ENCODE data around the gene HMCN1. TPM values are rescaled to one million over a fixed set of nuclear protein-coding genes. Genes with fewer than 3 reads are reported as not detected.

Gene HMCN1
- total and polyA plus RNA-seq, 2 experiments from 2014 or later = 1.6 to 8.7 TPM

GRCh38 chr1:185699874-185700273, 34.3 kb upstream of the HMCN1 start:
- Histone ChIP-seq H3K27me3 (ENCODE audit: insufficient read depth) (peaks cover 22% of the 10 kb centered on the region; the same call in 1 of the 2 replicates), H3K27ac (ENCODE audit: low read depth) (no peak overlapping the region), H3K4me1 (ENCODE audit: insufficient read depth) (peaks cover 4% of the 10 kb centered on the region), H3K9me2 (ENCODE audit: insufficient read depth) (no peaks in the 10 kb centered on the region; the same call in 1 of the 2 replicates), H3F3A (replicated peaks; ENCODE audit: low read depth) (no peaks in the 10 kb centered on the region), H3K4me2 (no peak overlapping the region), H2AFZ (no peak overlapping the region), H3K36me3 (ENCODE audit: insufficient read depth) (no peaks in the 10 kb centered on the region), H3K4me3 (no peak overlapping the region), H4K20me1 (replicated peaks; ENCODE audit: insufficient read depth) (no peaks in the 10 kb centered on the region), H3K79me2 (replicated peaks; ENCODE audit: insufficient read depth) (no peaks in the 10 kb centered on the region)
- TF ChIP-seq STAT1 (IDR thresholded peaks at IDR 0.05; ENCODE audit: unreplicated experiment) = no peak
- TF ChIP-seq POLR2AphosphoS5 (IDR thresholded peaks at IDR 0.05; ENCODE audit: low read depth) = no peak
- no peak for TF ChIP-seq EZH2 (IDR thresholded peaks at IDR 0.05; ENCODE audit: low read depth, unreplicated experiment)
- no peak for TF ChIP-seq ZNF114 (CRISPR knock-in tag; IDR thresholded peaks at IDR 0.05)
- Mint-ChIP-seq H3K36me3 (ENCODE audit: low read depth) (no peaks in the 10 kb centered on the region), H3K9me3 (no peaks in the 10 kb centered on the region), H3K4me3 (no peak overlapping the region), H3K4me1 (peaks cover 14% of the 10 kb centered on the region), H3K27ac (no peak overlapping the region), H3K27me3 (ENCODE audit: insufficient read depth, low read depth, poor library complexity) (peaks cover 7% of the 10 kb centered on the region)
- ATAC-seq (peak; percentile 99), DNase-seq (ENCODE audit: low spot score) (peak; percentile 66)

GRCh38 chr1:185701650-185702049, 32.5 kb upstream of the HMCN1 start:
- Histone ChIP-seq H3K9me2 (ENCODE audit: insufficient read depth) (no peaks in the 10 kb centered on the region; the same call in 1 of the 2 replicates), H3K27me3 (ENCODE audit: insufficient read depth) (peaks cover 22% of the 10 kb centered on the region; the same call in 1 of the 2 replicates), H2AFZ (no peak overlapping the region), H3K4me3 (no peak overlapping the region), H4K20me1 (replicated peaks; ENCODE audit: insufficient read depth) (no peaks in the 10 kb centered on the region), H3K4me2 (no peak overlapping the region), H3K79me2 (replicated peaks; ENCODE audit: insufficient read depth) (no peaks in the 10 kb centered on the region), H3F3A (replicated peaks; ENCODE audit: low read depth) (no peaks in the 10 kb centered on the region), H3K36me3 (ENCODE audit: insufficient read depth) (no peaks in the 10 kb centered on the region), H3K4me1 (ENCODE audit: insufficient read depth) (peaks cover 4% of the 10 kb centered on the region), H3K27ac (ENCODE audit: low read depth) (no peak overlapping the region)
- no peak overlapping the region for H3K4me3 Mint-ChIP-seq
- no peak overlapping the region for H3K27ac Mint-ChIP-seq
- H3K9me3 Mint-ChIP-seq = peaks cover 8% of the 10 kb centered on the region
- DNase-seq (ENCODE audit: low spot score) (no peak), ATAC-seq (no peak)
- peaks cover 4% of the 10 kb centered on the region; the same call in 1 of the 3 replicates for H3K36me3 Mint-ChIP-seq (ENCODE audit: low read depth)
- peaks cover 14% of the 10 kb centered on the region for H3K4me1 Mint-ChIP-seq
- H3K27me3 Mint-ChIP-seq (ENCODE audit: insufficient read depth, low read depth, poor library complexity) = peaks cover 7% of the 10 kb centered on the region
- no peak for TF ChIP-seq JUNB (IDR thresholded peaks at IDR 0.05; ENCODE audit: unreplicated experiment)
- TF ChIP-seq POLR2AphosphoS5 (IDR thresholded peaks at IDR 0.05; ENCODE audit: low read depth) = no peak
- TF ChIP-seq ZNF114 (CRISPR knock-in tag; IDR thresholded peaks at IDR 0.05) = no peak
- TF ChIP-seq, protein P1, sequence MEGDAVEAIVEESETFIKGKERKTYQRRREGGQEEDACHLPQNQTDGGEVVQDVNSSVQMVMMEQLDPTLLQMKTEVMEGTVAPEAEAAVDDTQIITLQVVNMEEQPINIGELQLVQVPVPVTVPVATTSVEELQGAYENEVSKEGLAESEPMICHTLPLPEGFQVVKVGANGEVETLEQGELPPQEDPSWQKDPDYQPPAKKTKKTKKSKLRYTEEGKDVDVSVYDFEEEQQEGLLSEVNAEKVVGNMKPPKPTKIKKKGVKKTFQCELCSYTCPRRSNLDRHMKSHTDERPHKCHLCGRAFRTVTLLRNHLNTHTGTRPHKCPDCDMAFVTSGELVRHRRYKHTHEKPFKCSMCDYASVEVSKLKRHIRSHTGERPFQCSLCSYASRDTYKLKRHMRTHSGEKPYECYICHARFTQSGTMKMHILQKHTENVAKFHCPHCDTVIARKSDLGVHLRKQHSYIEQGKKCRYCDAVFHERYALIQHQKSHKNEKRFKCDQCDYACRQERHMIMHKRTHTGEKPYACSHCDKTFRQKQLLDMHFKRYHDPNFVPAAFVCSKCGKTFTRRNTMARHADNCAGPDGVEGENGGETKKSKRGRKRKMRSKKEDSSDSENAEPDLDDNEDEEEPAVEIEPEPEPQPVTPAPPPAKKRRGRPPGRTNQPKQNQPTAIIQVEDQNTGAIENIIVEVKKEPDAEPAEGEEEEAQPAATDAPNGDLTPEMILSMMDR (conservative IDR thresholded peaks at IDR 0.05; ENCODE audit: low read depth in 2 of 2) = no peak
- no peak for TF ChIP-seq CREB1 (CRISPR knock-in tag; IDR thresholded peaks at IDR 0.05; ENCODE audit: low read depth)
- TF ChIP-seq, protein P2, sequence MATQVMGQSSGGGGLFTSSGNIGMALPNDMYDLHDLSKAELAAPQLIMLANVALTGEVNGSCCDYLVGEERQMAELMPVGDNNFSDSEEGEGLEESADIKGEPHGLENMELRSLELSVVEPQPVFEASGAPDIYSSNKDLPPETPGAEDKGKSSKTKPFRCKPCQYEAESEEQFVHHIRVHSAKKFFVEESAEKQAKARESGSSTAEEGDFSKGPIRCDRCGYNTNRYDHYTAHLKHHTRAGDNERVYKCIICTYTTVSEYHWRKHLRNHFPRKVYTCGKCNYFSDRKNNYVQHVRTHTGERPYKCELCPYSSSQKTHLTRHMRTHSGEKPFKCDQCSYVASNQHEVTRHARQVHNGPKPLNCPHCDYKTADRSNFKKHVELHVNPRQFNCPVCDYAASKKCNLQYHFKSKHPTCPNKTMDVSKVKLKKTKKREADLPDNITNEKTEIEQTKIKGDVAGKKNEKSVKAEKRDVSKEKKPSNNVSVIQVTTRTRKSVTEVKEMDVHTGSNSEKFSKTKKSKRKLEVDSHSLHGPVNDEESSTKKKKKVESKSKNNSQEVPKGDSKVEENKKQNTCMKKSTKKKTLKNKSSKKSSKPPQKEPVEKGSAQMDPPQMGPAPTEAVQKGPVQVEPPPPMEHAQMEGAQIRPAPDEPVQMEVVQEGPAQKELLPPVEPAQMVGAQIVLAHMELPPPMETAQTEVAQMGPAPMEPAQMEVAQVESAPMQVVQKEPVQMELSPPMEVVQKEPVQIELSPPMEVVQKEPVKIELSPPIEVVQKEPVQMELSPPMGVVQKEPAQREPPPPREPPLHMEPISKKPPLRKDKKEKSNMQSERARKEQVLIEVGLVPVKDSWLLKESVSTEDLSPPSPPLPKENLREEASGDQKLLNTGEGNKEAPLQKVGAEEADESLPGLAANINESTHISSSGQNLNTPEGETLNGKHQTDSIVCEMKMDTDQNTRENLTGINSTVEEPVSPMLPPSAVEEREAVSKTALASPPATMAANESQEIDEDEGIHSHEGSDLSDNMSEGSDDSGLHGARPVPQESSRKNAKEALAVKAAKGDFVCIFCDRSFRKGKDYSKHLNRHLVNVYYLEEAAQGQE (IDR thresholded peaks at IDR 0.05; ENCODE audit: unreplicated experiment) = no peak
- no peak for TF ChIP-seq EZH2phosphoT487 (IDR thresholded peaks at IDR 0.05; ENCODE audit: unreplicated experiment)
- TF ChIP-seq, protein P3, sequence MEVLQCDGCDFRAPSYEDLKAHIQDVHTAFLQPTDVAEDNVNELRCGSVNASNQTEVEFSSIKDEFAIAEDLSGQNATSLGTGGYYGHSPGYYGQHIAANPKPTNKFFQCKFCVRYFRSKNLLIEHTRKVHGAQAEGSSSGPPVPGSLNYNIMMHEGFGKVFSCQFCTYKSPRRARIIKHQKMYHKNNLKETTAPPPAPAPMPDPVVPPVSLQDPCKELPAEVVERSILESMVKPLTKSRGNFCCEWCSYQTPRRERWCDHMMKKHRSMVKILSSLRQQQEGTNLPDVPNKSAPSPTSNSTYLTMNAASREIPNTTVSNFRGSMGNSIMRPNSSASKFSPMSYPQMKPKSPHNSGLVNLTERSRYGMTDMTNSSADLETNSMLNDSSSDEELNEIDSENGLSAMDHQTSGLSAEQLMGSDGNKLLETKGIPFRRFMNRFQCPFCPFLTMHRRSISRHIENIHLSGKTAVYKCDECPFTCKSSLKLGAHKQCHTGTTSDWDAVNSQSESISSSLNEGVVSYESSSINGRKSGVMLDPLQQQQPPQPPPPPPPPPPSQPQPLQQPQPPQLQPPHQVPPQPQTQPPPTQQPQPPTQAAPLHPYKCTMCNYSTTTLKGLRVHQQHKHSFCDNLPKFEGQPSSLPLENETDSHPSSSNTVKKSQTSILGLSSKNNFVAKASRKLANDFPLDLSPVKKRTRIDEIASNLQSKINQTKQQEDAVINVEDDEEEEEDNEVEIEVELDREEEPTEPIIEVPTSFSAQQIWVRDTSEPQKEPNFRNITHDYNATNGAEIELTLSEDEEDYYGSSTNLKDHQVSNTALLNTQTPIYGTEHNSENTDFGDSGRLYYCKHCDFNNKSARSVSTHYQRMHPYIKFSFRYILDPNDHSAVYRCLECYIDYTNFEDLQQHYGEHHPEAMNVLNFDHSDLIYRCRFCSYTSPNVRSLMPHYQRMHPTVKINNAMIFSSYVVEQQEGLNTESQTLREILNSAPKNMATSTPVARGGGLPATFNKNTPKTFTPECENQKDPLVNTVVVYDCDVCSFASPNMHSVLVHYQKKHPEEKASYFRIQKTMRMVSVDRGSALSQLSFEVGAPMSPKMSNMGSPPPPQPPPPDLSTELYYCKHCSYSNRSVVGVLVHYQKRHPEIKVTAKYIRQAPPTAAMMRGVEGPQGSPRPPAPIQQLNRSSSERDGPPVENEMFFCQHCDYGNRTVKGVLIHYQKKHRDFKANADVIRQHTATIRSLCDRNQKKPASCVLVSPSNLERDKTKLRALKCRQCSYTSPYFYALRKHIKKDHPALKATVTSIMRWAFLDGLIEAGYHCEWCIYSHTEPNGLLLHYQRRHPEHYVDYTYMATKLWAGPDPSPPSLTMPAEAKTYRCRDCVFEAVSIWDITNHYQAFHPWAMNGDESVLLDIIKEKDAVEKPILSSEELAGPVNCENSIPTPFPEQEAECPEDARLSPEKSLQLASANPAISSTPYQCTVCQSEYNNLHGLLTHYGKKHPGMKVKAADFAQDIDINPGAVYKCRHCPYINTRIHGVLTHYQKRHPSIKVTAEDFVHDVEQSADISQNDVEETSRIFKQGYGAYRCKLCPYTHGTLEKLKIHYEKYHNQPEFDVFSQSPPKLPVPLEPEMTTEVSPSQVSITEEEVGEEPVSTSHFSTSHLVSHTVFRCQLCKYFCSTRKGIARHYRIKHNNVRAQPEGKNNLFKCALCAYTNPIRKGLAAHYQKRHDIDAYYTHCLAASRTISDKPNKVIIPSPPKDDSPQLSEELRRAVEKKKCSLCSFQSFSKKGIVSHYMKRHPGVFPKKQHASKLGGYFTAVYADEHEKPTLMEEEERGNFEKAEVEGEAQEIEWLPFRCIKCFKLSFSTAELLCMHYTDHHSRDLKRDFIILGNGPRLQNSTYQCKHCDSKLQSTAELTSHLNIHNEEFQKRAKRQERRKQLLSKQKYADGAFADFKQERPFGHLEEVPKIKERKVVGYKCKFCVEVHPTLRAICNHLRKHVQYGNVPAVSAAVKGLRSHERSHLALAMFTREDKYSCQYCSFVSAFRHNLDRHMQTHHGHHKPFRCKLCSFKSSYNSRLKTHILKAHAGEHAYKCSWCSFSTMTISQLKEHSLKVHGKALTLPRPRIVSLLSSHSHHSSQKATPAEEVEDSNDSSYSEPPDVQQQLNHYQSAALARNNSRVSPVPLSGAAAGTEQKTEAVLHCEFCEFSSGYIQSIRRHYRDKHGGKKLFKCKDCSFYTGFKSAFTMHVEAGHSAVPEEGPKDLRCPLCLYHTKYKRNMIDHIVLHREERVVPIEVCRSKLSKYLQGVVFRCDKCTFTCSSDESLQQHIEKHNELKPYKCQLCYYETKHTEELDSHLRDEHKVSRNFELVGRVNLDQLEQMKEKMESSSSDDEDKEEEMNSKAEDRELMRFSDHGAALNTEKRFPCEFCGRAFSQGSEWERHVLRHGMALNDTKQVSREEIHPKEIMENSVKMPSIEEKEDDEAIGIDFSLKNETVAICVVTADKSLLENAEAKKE (CRISPR knock-in tag; IDR thresholded peaks at IDR 0.05) = no peak
- no peak for TF ChIP-seq NANOG (IDR thresholded peaks at IDR 0.05; ENCODE audit: borderline replicate concordance)
